Karpas-422 (cell line): ENCODE results near the gene ATP6V1G2. TPM values are rescaled to one million over a fixed set of nuclear protein-coding genes. Genes with fewer than 3 reads are reported as not detected.

Experiments used
- DNase-seq: peaks from one replicate; pipeline ENCODE4 v3.0.0-alpha.2; 2015
- H2AFZ ChIP-seq: fragments of 200-600 bp; sonication (generic); 2 replicates; pipeline ENCODE4 v1.6.1; 2014; ENCODE audit warnings: antibody characterized with exemption, low read length, mixed read lengths
- H3K27ac ChIP-seq: fragments of 200-600 bp; sonication (generic); 2 replicates; pipeline ENCODE4 v1.5.1; 2014; ENCODE audit warnings: mild to moderate bottlenecking, low read length, moderate library complexity
- H3K27me3 ChIP-seq: fragments of 200-600 bp; sonication (generic); 2 replicates; pipeline ENCODE4 v1.6.1; 2014; ENCODE audit warnings: low read length, mixed read lengths
- H3K36me3 ChIP-seq: fragments of 200-600 bp; sonication (generic); 2 replicates; pipeline ENCODE4 v1.6.1; 2014; ENCODE audit warnings: low read length, mixed read lengths; ENCODE audit not compliant: insufficient read depth
- H3K4me1 ChIP-seq: fragments of 200-600 bp; sonication (generic); 2 replicates; pipeline ENCODE4 v1.6.1; 2014; ENCODE audit warnings: mild to moderate bottlenecking, low read length, mixed read lengths
- H3K4me2 ChIP-seq: fragments of 200-600 bp; sonication (generic); 2 replicates; pipeline ENCODE4 v1.6.1; 2014; ENCODE audit warnings: low read length, low read depth, mild to moderate bottlenecking; ENCODE audit not compliant: poor library complexity, severe bottlenecking
- H3K4me3 ChIP-seq: fragments of 200-600 bp; sonication (generic); 2 replicates; pipeline ENCODE4 v1.5.1; 2014; ENCODE audit warnings: mild to moderate bottlenecking, antibody characterized with exemption, low read length, mixed read lengths
- H3K79me2 ChIP-seq: fragments of 200-600 bp; sonication (generic); 2 replicates; pipeline ENCODE4 v1.6.1; 2014; ENCODE audit warnings: mild to moderate bottlenecking, low read length, mixed read lengths
- H3K9ac ChIP-seq: fragments of 200-600 bp; sonication (generic); 2 replicates; pipeline ENCODE4 v1.6.0; 2014; ENCODE audit warnings: low read length
- H3K9me2 ChIP-seq: fragments of 200-600 bp; sonication (generic), shearing (Covaris generic); replicated peaks from 2 replicates; pipeline ENCODE4 v1.6.0; 2014; ENCODE audit warnings: mild to moderate bottlenecking, low read length, moderate library complexity; ENCODE audit not compliant: insufficient read depth
- H3K9me3 ChIP-seq: fragments of 300-700, 200-600 bp; sonication (generic); 2 replicates; pipeline ENCODE4 v1.6.1; 2014; ENCODE audit warnings: low read length, mixed read lengths
- H4K20me1 ChIP-seq: fragments of 200-600 bp; sonication (generic); 2 replicates; pipeline ENCODE4 v1.6.1; 2014; ENCODE audit warnings: mild to moderate bottlenecking, antibody characterized with exemption, low read length, low read depth; ENCODE audit not compliant: insufficient read depth
- total RNA-seq: library from RNA; depleted of rRNA; stranded (reverse); fragments of >200 nt; shearing (Covaris generic); gene quantifications from 2 replicates; pipeline ENCODE4 v1.2.3, GENCODE V29; 2014; ENCODE audit warnings: low replicate concordance

The ATP6V1G2 gene
- total RNA-seq, 1 experiment from 2014 or later, result 34.9 TPM

- H3K27me3 ChIP-seq, result no peaks in the 10 kb centered on the region
- H3K9me3 ChIP-seq, result no peaks in the 10 kb centered on the region
- peaks cover 53% of the 10 kb centered on the region for H3K4me1 ChIP-seq
- H3K9me2 ChIP-seq, result no peaks in the 10 kb centered on the region
- peak overlapping the region; percentile 95 for H3K27ac ChIP-seq
- no peak for DNase-seq
- H2AFZ ChIP-seq, result no peak overlapping the region
- H3K36me3 ChIP-seq, result peaks cover 54% of the 10 kb centered on the region
- H4K20me1 ChIP-seq, result peaks cover 46% of the 10 kb centered on the region
- peak overlapping the region; percentile 96 for H3K9ac ChIP-seq
- peak overlapping the region; percentile 98 for H3K4me2 ChIP-seq
- H3K79me2 ChIP-seq, result peaks cover 62% of the 10 kb centered on the region
- H3K4me3 ChIP-seq, result peak overlapping the region; percentile 96
Measured at GRCh38 chr6:31540640-31541039, 5.8 kb downstream of the ATP6V1G2 start.

DNA sequence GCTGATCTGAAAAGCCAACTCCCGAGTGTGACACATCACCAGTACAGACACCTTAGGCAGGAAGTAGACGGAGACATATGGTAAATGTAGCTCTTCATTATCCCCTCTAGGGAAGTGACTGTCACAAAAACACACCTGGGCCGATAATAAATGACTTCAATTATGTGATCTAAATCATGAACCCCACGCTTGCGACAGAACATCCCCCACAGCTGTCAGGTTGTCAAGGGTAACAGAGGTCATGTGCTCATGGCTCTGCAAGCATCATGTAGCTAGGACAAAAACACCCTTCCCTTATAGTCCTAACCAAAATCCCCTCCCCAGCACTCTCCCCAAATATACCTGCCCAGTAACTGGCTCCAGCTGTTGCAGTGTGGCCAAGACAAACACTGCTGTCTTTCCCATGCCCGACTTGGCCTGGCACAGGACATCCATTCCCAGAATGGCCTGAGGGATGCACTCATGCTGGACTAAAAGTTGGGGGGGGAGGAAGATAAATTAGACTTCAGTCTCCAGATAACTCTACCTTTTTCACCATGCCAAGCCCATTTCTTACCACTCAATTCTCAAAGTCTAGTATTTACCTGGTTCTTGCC is 7.5 kb downstream of the ATP6V1G2 start:
- peaks cover 38% of the 10 kb centered on the region for H3K4me1 ChIP-seq
- H4K20me1 ChIP-seq, result peaks cover 62% of the 10 kb centered on the region
- H3K4me2 ChIP-seq, result peak overlapping the region; percentile 98
- H3K27ac ChIP-seq, result no peak overlapping the region
- no peak overlapping the region for H2AFZ ChIP-seq
- H3K27me3 ChIP-seq, result no peaks in the 10 kb centered on the region
- H3K36me3 ChIP-seq, result peaks cover 71% of the 10 kb centered on the region
- no peaks in the 10 kb centered on the region for H3K9me2 ChIP-seq
- peak overlapping the region; percentile 96; the same call in 1 of the 2 replicates for H3K9ac ChIP-seq
- H3K4me3 ChIP-seq, result 0 out of 2 replicates have a peak overlapping the region, but pooled peaks have one; percentile 96
- peak; percentile 41 for DNase-seq
- H3K9me3 ChIP-seq, result no peaks in the 10 kb centered on the region
- H3K79me2 ChIP-seq, result peaks cover 62% of the 10 kb centered on the region

- Histone ChIP-seq H3K9me3 (no peaks in the 10 kb centered on the region), H3K4me2 (no peak overlapping the region), H3K4me3 (no peak overlapping the region), H3K9ac (no peak overlapping the region), H3K79me2 (peaks cover 34% of the 10 kb centered on the region), H2AFZ (no peak overlapping the region), H3K36me3 (peaks cover 89% of the 10 kb centered on the region), H3K9me2 (no peaks in the 10 kb centered on the region), H4K20me1 (peaks cover 65% of the 10 kb centered on the region), H3K27me3 (no peaks in the 10 kb centered on the region), H3K4me1 (peaks cover 23% of the 10 kb centered on the region), H3K27ac (no peak overlapping the region)
- no peak for DNase-seq
Measured at GRCh38 chr6:31535538-31536324, 10.7 kb downstream of the ATP6V1G2 start.

DNA sequence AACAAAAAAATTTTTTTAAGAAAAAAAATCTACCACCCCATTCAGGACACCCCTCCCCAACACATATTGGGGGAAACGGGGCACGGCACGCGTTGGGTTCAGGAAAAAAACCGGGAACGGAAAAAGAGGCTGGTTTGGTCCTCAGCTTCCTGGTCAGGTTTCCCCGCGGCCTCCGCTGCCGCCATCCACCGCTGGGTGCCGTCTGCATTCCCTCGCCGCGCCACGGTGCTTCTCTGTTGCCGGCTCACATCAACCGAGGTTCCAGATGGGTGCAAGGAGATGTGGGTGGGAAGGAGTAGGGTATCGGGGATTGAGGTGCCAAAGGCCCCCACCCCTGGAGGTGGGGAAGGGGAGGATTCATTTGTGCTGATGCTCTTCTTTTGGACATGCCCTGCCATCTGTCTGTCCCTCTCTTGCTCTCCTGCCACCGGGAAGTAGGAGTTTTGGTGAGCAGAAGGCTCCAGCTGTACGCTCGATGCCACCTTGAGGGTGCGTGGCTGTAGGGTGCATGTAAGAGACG is 11.8 kb downstream of the ATP6V1G2 start:
- no peaks in the 10 kb centered on the region for H3K9me2 ChIP-seq
- no peak overlapping the region for H3K4me3 ChIP-seq
- H3K9ac ChIP-seq, result no peak overlapping the region
- H3K27ac ChIP-seq, result no peak overlapping the region
- H3K4me1 ChIP-seq, result peaks cover 11% of the 10 kb centered on the region
- H3K27me3 ChIP-seq, result no peaks in the 10 kb centered on the region
- peaks cover 88% of the 10 kb centered on the region for H3K36me3 ChIP-seq
- H3K4me2 ChIP-seq, result no peak overlapping the region
- peaks cover 57% of the 10 kb centered on the region for H4K20me1 ChIP-seq
- DNase-seq, result no peak
- H2AFZ ChIP-seq, result no peak overlapping the region
- no peaks in the 10 kb centered on the region for H3K9me3 ChIP-seq
- H3K79me2 ChIP-seq, result peaks cover 23% of the 10 kb centered on the region

DNA sequence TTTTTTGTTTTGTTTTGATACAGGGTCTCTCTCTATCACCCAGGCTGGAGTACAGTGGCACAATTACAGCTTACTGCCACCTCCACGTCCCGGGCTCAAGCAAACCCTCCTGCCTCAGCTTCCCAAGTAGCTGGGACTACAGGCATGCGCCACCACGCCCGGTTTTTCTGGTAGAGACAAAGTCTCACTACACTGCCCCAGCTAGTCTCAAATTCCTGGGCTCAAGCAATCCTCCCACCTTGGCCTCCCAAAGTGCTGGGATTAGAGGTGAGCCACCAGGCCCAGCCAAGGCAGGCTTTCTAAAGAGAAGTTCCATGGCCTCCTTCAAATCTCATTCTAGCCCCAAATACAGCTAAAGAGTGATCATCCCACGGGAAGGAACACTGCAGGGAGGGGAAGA is 12.4 kb downstream of the ATP6V1G2 start:
- H3K4me1 ChIP-seq, result peaks cover 6% of the 10 kb centered on the region
- no peak overlapping the region for H3K4me2 ChIP-seq
- no peaks in the 10 kb centered on the region for H3K27me3 ChIP-seq
- no peaks in the 10 kb centered on the region for H3K9me3 ChIP-seq
- no peak overlapping the region for H3K27ac ChIP-seq
- no peaks in the 10 kb centered on the region for H3K9me2 ChIP-seq
- peaks cover 51% of the 10 kb centered on the region for H4K20me1 ChIP-seq
- H3K9ac ChIP-seq, result no peak overlapping the region
- peaks cover 82% of the 10 kb centered on the region for H3K36me3 ChIP-seq
- peaks cover 17% of the 10 kb centered on the region for H3K79me2 ChIP-seq
- H2AFZ ChIP-seq, result no peak overlapping the region
- no peak overlapping the region for H3K4me3 ChIP-seq
- no peak for DNase-seq

DNA sequence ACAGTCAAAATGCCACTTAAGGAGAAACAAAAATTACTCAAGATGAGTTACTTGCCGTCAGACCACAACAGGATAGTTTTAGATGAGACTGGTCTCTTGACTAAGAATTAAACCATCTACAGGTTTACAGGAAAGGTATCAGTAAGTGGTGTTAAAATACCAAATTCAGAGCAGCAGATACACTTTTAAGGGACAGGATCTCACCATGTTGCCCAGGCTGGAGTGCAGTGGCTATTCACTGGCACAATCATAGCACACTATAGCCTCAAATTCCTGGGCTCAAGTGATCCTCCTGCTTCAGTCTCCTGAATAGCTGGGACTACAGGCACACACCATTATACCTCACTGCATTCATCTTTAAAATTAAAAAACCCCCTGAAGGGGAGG is 13.0 kb downstream of the ATP6V1G2 start:
- H3K4me3 ChIP-seq, result no peak overlapping the region
- peaks cover 12% of the 10 kb centered on the region for H3K79me2 ChIP-seq
- H3K4me1 ChIP-seq, result peaks cover under 1% of the 10 kb centered on the region; the same call in 1 of the 2 replicates
- DNase-seq, result no peak
- H3K9me2 ChIP-seq, result no peaks in the 10 kb centered on the region
- H3K27ac ChIP-seq, result no peak overlapping the region
- H3K27me3 ChIP-seq, result no peaks in the 10 kb centered on the region
- peaks cover 45% of the 10 kb centered on the region for H4K20me1 ChIP-seq
- peaks cover 77% of the 10 kb centered on the region for H3K36me3 ChIP-seq
- H3K9ac ChIP-seq, result no peak overlapping the region
- H3K4me2 ChIP-seq, result no peak overlapping the region
- no peak overlapping the region for H2AFZ ChIP-seq
- no peaks in the 10 kb centered on the region for H3K9me3 ChIP-seq

- H3K4me1 ChIP-seq, result no peaks in the 10 kb centered on the region; the same call in 1 of the 2 replicates
- H3K36me3 ChIP-seq, result peaks cover 73% of the 10 kb centered on the region
- no peak for DNase-seq
- H4K20me1 ChIP-seq, result peaks cover 40% of the 10 kb centered on the region
- H3K4me2 ChIP-seq, result no peak overlapping the region
- H3K9ac ChIP-seq, result no peak overlapping the region
- H3K27me3 ChIP-seq, result no peaks in the 10 kb centered on the region
- H3K27ac ChIP-seq, result no peak overlapping the region
- H2AFZ ChIP-seq, result no peak overlapping the region
- H3K79me2 ChIP-seq, result peaks cover 7% of the 10 kb centered on the region; the same call in 1 of the 2 replicates
- no peaks in the 10 kb centered on the region for H3K9me3 ChIP-seq
- H3K9me2 ChIP-seq, result no peaks in the 10 kb centered on the region
- H3K4me3 ChIP-seq, result no peak overlapping the region
Measured at GRCh38 chr6:31532644-31533454, 13.6 kb downstream of the ATP6V1G2 start.
